ENCODE data around the gene CLASRP. TPM values are rescaled to one million over a fixed set of nuclear protein-coding genes. Genes with fewer than 3 reads are reported as not detected.

The CLASRP gene
- total and polyA plus RNA-seq, 11 donors: 25.8 to 68.2 (median 32.4) TPM

GRCh38 chr19:45001087-45001739, 37.6 kb upstream of the CLASRP start, which contains the start of gene RELB:
Gene RELB, plus strand, starts transcription at chr19:45001464. Its CDS starts 116 bp downstream, at chr19:45001580.
- H3K27me3 ChIP-seq: no peaks in the 10 kb centered on the region
- H3K9me3 ChIP-seq: no peaks in the 10 kb centered on the region
- H3K27ac ChIP-seq: peak within 1 kb of the TSS; percentile 88 to 100 (median 98)
- peaks cover 0 to 32% (median 1%) of the 10 kb centered on the region in 9 donors for H3K36me3 ChIP-seq
- H3K4me3 ChIP-seq: peak within 1 kb of the TSS; percentile 52 to 95 (median 88)
- WGBS, 4 donors: 1 to 9% (median 4%) methylated on average over 23 to 79 of the region's 79 CpGs
- H3K4me1 ChIP-seq: peaks cover 0 to 14% (median 10%) of the 10 kb centered on the region in 12 donors
- DNase-seq: peak; percentile 96 to 98 (median 97)
- intact Hi-C loops (cut with DNase I): loop anchor here in 2 of 10 donors (2.0 to 5.0 kb wide), 3 partner anchors 44 to 91 kb away; partner anchors contain the start of genes CLPTM1 (in 2 of the 2) and PPP1R37 (in 1 of the 2)
- TF ChIP-seq, protein P1, sequence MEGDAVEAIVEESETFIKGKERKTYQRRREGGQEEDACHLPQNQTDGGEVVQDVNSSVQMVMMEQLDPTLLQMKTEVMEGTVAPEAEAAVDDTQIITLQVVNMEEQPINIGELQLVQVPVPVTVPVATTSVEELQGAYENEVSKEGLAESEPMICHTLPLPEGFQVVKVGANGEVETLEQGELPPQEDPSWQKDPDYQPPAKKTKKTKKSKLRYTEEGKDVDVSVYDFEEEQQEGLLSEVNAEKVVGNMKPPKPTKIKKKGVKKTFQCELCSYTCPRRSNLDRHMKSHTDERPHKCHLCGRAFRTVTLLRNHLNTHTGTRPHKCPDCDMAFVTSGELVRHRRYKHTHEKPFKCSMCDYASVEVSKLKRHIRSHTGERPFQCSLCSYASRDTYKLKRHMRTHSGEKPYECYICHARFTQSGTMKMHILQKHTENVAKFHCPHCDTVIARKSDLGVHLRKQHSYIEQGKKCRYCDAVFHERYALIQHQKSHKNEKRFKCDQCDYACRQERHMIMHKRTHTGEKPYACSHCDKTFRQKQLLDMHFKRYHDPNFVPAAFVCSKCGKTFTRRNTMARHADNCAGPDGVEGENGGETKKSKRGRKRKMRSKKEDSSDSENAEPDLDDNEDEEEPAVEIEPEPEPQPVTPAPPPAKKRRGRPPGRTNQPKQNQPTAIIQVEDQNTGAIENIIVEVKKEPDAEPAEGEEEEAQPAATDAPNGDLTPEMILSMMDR (IDR thresholded peaks at IDR 0.05): no peak
- no peak for TF ChIP-seq POLR2A (IDR thresholded peaks at IDR 0.05)
- ATAC-seq: peak; percentile 28 to 71 (median 62)

- H3K27me3 ChIP-seq: no peaks in the 10 kb centered on the region
- intact Hi-C loops (cut with DNase I): loop anchor here in 4 of 10 donors (2.0 to 5.0 kb wide), 4 partner anchors 35 to 89 kb away; partner anchors contain the start of genes CLASRP (in 2 of the 4), PPP1R37 (in 2 of the 4) and CLPTM1 (in 1 of the 4)
- no peak overlapping the region for H3K27ac ChIP-seq
- no peak overlapping the region for H3K4me3 ChIP-seq
- peaks cover 0 to 14% (median 10%) of the 10 kb centered on the region in 12 donors for H3K4me1 ChIP-seq
- no peaks in the 10 kb centered on the region for H3K9me3 ChIP-seq
- ATAC-seq (no peak), DNase-seq (no peak)
- no peak for TF ChIP-seq POLR2A (IDR thresholded peaks at IDR 0.05)
- TF ChIP-seq, protein P1 (IDR thresholded peaks at IDR 0.05): no peak
- H3K36me3 ChIP-seq: peaks cover 0 to 55% (median 11%) of the 10 kb centered on the region in 9 donors
- 96 to 97% (median 96%) methylated on average over 4 of the region's 4 CpGs for WGBS, 4 donors
Observed at GRCh38 chr19:45003485-45003884, 35.4 kb upstream of the CLASRP start.

DNA sequence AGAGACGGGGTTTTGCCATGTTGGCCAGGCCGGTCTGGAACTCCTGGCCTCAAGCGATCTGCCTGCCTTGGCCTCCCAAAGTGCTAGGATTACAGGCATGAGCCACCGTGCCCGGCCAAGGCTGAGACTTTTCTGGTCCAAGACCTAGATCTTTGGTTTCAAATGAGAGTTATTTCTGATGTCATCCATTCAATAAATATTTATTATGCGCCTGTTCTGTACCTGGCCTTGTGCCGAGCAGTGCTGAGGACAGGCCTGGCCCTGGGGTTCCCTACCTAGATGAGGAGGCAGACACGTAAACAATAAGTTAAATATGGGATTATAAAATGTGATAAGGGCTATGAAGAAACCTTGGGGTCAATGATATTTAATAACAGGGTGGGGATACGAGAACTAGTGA, 33.1 kb upstream of the CLASRP start:
- Histone ChIP-seq H3K9me3 (no peaks in the 10 kb centered on the region), H3K4me3 (no peak overlapping the region), H3K36me3 (peaks cover 0 to 72% (median 11%) of the 10 kb centered on the region in 9 donors), H3K27ac (no peak overlapping the region), H3K27me3 (no peaks in the 10 kb centered on the region), H3K4me1 (peaks cover 0 to 12% (median 9%) of the 10 kb centered on the region in 12 donors)
- 91 to 94% (median 94%) methylated on average over 7 to 9 of the region's 9 CpGs for WGBS, 4 donors
- TF ChIP-seq POLR2A (IDR thresholded peaks at IDR 0.05): no peak
- TF ChIP-seq, protein P1 (IDR thresholded peaks at IDR 0.05): no peak
- ATAC-seq (no peak), DNase-seq (no peak)
- intact Hi-C loops (cut with DNase I): no loop called here

DNA sequence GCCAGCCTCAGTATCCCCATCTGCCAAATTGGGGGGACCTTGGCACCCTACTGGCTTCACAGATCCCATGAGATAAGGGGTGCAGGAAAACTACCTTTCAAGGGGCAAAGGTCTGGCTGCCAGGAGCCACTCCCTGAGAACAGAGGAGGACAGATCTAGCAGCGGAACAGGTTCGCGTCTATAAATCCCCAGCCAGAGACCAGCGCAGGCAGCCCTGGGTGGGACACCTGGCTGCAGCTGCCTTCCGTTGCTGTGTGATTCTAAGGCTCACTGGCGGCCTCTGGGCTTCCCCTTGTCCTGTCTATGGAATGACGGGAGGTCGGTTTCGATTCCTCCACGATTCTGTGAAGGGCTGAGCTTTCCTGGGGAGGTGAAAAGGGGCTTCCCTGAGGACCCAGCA, 30.3 kb upstream of the CLASRP start:
- ATAC-seq (peak in 1 of 4 donors; percentile 18), DNase-seq (no peak)
- Histone ChIP-seq H3K27me3 (no peaks in the 10 kb centered on the region), H3K27ac (no peak overlapping the region), H3K4me3 (no peak overlapping the region), H3K36me3 (peaks cover 0 to 89% (median 25%) of the 10 kb centered on the region in 9 donors), H3K9me3 (no peaks in the 10 kb centered on the region), H3K4me1 (no peaks in the 10 kb centered on the region)
- no peak for TF ChIP-seq POLR2A (IDR thresholded peaks at IDR 0.05)
- TF ChIP-seq, protein P1 (IDR thresholded peaks at IDR 0.05): no peak
- WGBS, 4 donors: 79 to 81% (median 79%) methylated on average over 6 to 10 of the region's 10 CpGs
- intact Hi-C loops (cut with DNase I): no loop called here

Data from heart left ventricle (tissue), 16 donors.